Stimulated activated CD4-positive, alpha-beta T cell treated with anti-CD3 and anti-CD28 coated beads, Interleukin-4, amount 100 ng/mL, for 4 hours (primary cell): ENCODE measurements around the gene IVNS1ABP.

ENCODE experiments used
- DNase-seq, 2 experiments: peaks; one replicate each; pipeline ENCODE4 v3.0.0-alpha.2; 2020

IVNS1ABP gene

DNA sequence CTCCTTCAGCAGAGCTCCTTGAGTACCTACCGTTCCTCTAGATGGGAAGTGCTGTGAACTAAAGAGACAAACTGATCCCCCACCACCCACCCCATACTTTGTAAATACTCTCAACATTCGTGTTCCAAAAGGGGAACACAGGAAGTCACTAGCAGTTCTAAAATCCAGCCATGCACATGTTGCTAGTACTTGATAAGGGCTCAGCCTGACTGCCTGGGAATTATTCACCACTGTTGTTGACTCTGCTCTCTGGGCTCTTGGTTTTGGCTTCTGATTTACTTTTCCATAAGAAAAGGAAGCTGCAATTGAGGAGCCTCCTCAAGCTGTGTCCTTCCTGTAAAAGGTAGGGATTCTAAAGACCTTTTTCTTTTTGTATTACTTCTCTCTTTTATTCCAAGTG lies 67.5 kb downstream of the IVNS1ABP start:
- no peak for DNase-seq
